ENCODE measurements around the gene IMMP2L. TPM values are rescaled to one million over a fixed set of nuclear protein-coding genes. Genes with fewer than 3 reads are reported as not detected.

IMMP2L gene
- total RNA-seq, 2 experiments from 2014 or later: 17.4 to 30.2 TPM

GRCh38 chr7:111071556-111071955, 490.7 kb downstream of the IMMP2L start:
- Mint-ChIP-seq H3K9me3 (peaks cover 5% of the 10 kb centered on the region), H3K27ac (no peak overlapping the region), H3K4me3 (no peak overlapping the region), H3K27me3 (no peaks in the 10 kb centered on the region), H3K36me3 (ENCODE audit: low read depth) (peaks cover 12% of the 10 kb centered on the region), H3K4me1 (ENCODE audit: low read depth) (peaks cover 68% of the 10 kb centered on the region)
- ChIA-PET POLR2A (no interaction called here), CTCF (no interaction called here)
- ATAC-seq (no peak), DNase-seq (no peak)
- intact Hi-C loops (cut with micrococcal nuclease): no loop called here
- TF ChIP-seq CTCF (IDR thresholded peaks at IDR 0.05): no peak

GRCh38 chr7:111068618-111069017, 493.7 kb downstream of the IMMP2L start:
- Mint-ChIP-seq H3K4me1 (ENCODE audit: low read depth) (peaks cover 43% of the 10 kb centered on the region), H3K27ac (no peak overlapping the region), H3K4me3 (no peak overlapping the region), H3K27me3 (no peaks in the 10 kb centered on the region), H3K36me3 (ENCODE audit: low read depth) (peaks cover 18% of the 10 kb centered on the region), H3K9me3 (peaks cover 16% of the 10 kb centered on the region)
- intact Hi-C loops (cut with micrococcal nuclease): no loop called here
- POLR2A ChIA-PET: no interaction called here
- no peak for TF ChIP-seq CTCF (IDR thresholded peaks at IDR 0.05)
- no peak for ATAC-seq
- no peak for DNase-seq
- CTCF ChIA-PET: no interaction called here

- TF ChIP-seq CTCF (IDR thresholded peaks at IDR 0.05): no peak
- no peak for ATAC-seq
- Mint-ChIP-seq H3K4me1 (ENCODE audit: low read depth) (peaks cover 33% of the 10 kb centered on the region), H3K36me3 (ENCODE audit: low read depth) (peaks cover 25% of the 10 kb centered on the region), H3K9me3 (peaks cover 19% of the 10 kb centered on the region), H3K27ac (no peak overlapping the region), H3K4me3 (no peak overlapping the region), H3K27me3 (no peaks in the 10 kb centered on the region)
- DNase-seq: no peak
- ChIA-PET CTCF (no interaction called here), POLR2A (no interaction called here)
- intact Hi-C loops (cut with micrococcal nuclease): no loop called here
These were observed 494.6 kb downstream of the IMMP2L start for GRCh38 chr7:111067682-111068081.

GRCh38 chr7:111067251-111067650, 495.0 kb downstream of the IMMP2L start:
- no peak for DNase-seq
- ChIA-PET POLR2A (no interaction called here), CTCF (interaction anchor here (1.4 kb wide), 1 partner anchor 9 kb away, joined by 5 read pairs; no protein-coding TSS in a partner anchor)
- Mint-ChIP-seq H3K27ac (no peak overlapping the region), H3K36me3 (ENCODE audit: low read depth) (peaks cover 29% of the 10 kb centered on the region), H3K9me3 (peaks cover 22% of the 10 kb centered on the region), H3K27me3 (no peaks in the 10 kb centered on the region), H3K4me3 (no peak overlapping the region), H3K4me1 (ENCODE audit: low read depth) (peaks cover 30% of the 10 kb centered on the region)
- intact Hi-C loops (cut with micrococcal nuclease): no loop called here
- no peak for ATAC-seq
- TF ChIP-seq CTCF (IDR thresholded peaks at IDR 0.05): no peak

- no peaks in the 10 kb centered on the region for H3K27me3 Mint-ChIP-seq
- no peak overlapping the region for H3K27ac Mint-ChIP-seq
- CTCF ChIA-PET: no interaction called here
- POLR2A ChIA-PET: no interaction called here
- DNase-seq (no peak), ATAC-seq (no peak)
- TF ChIP-seq CTCF (IDR thresholded peaks at IDR 0.05): no peak
- peaks cover 30% of the 10 kb centered on the region for H3K9me3 Mint-ChIP-seq
- intact Hi-C loops (cut with micrococcal nuclease): no loop called here
- H3K36me3 Mint-ChIP-seq (ENCODE audit: low read depth): peaks cover 35% of the 10 kb centered on the region
- peaks cover 12% of the 10 kb centered on the region for H3K4me1 Mint-ChIP-seq (ENCODE audit: low read depth)
- no peak overlapping the region for H3K4me3 Mint-ChIP-seq
These were observed 499.1 kb downstream of the IMMP2L start for GRCh38 chr7:111063166-111063565.

Measured in activated CD8-positive, alpha-beta T cell treated with anti-CD3 and anti-CD28 coated beads for 36 hours (primary cell).